ENCODE measurements around the gene CNGA2. TPM values are rescaled to one million over a fixed set of nuclear protein-coding genes. Genes with fewer than 3 reads are reported as not detected.

The CNGA2 gene
- total and polyA plus RNA-seq, 2 donors (not counting 3 experiments of a cell fraction or from before 2014, with no cell fraction given), result not detected

DNA sequence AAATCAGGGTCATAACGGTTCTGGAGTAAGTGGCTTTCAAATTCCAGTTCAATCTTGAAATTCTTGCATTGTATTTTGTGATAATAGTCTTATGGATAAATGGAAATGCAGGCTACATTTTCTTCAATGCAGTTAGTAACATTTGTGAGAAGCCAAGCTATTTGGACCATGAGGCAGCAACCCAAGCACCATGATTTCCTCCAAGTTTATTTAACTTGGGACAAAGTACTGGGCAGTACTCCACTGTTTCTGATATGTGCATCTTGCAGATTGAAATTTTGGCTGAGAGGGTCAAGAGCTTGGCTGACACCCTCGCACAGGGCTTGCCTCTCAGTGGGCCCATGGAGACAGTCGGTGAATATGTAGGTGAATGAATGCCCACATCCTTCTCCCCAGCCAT, 39.9 kb downstream of the CNGA2 start:
- dilution Hi-C loops (cut with MboI; ENCODE audit: extremely low pct_ligation_motif_present, low sequenced_read_pairs) (no loop called here), intact Hi-C loops (cut with micrococcal nuclease) (no loop called here)
- Histone ChIP-seq H3K79me2 (ENCODE audit: control insufficient read depth, insufficient read depth, low read length) (no peaks in the 10 kb centered on the region), H3K27me3 (ENCODE audit: control insufficient read depth in 2 of 2, insufficient read depth in 2 of 2, low read length in 2 of 2) (no peaks in the 10 kb centered on the region), H3K9me3 (replicated peaks; ENCODE audit: control insufficient read depth, insufficient read depth, low read length) (no peaks in the 10 kb centered on the region), H3K36me3 (ENCODE audit: control insufficient read depth in 2 of 2, extremely low read depth in 1 of 2, insufficient read depth in 2 of 2, low read length in 2 of 2) (no peaks in the 10 kb centered on the region), H3K4me1 (ENCODE audit: control insufficient read depth, extremely low read depth, insufficient read depth, low read length) (no peaks in the 10 kb centered on the region), H3K9ac (replicated peaks; ENCODE audit: extremely low read depth, insufficient read depth, low read length) (no peak overlapping the region), H3K4me3 (replicated peaks in 1 of 3; ENCODE audit: insufficient read depth in 1 of 3, low read depth in 1 of 3, low read length in 3 of 3) (no peak overlapping the region), H2AFZ (ENCODE audit: low read depth, low read length) (no peak overlapping the region), H4K20me1 (replicated peaks; ENCODE audit: control insufficient read depth, extremely low read depth, insufficient read depth, low read length) (no peaks in the 10 kb centered on the region), H3K9me1 (replicated peaks; ENCODE audit: control insufficient read depth, extremely low read depth, insufficient read depth, low read length) (no peaks in the 10 kb centered on the region), H3K4me2 (ENCODE audit: insufficient read depth, low read length) (no peak overlapping the region), H3K27ac (ENCODE audit: insufficient read depth, low read depth, low read length) (no peak overlapping the region)
- no TSS peak for BruUV-seq (replicated peaks)
- TF ChIP-seq FOS (IDR thresholded peaks at IDR 0.05; ENCODE audit: borderline replicate concordance, insufficient read depth, low read length), result no peak
- TF ChIP-seq, protein P1, sequence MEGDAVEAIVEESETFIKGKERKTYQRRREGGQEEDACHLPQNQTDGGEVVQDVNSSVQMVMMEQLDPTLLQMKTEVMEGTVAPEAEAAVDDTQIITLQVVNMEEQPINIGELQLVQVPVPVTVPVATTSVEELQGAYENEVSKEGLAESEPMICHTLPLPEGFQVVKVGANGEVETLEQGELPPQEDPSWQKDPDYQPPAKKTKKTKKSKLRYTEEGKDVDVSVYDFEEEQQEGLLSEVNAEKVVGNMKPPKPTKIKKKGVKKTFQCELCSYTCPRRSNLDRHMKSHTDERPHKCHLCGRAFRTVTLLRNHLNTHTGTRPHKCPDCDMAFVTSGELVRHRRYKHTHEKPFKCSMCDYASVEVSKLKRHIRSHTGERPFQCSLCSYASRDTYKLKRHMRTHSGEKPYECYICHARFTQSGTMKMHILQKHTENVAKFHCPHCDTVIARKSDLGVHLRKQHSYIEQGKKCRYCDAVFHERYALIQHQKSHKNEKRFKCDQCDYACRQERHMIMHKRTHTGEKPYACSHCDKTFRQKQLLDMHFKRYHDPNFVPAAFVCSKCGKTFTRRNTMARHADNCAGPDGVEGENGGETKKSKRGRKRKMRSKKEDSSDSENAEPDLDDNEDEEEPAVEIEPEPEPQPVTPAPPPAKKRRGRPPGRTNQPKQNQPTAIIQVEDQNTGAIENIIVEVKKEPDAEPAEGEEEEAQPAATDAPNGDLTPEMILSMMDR (IDR thresholded peaks at IDR 0.05; ENCODE audit: extremely low read depth in 1 of 2, insufficient read depth in 1 of 2, low read depth in 1 of 2, low read length in 2 of 2), result no peak
- TF ChIP-seq EZH2 (IDR thresholded peaks at IDR 0.05; ENCODE audit: borderline replicate concordance, low read depth, low read length, severe bottlenecking), result no peak
- TF ChIP-seq POLR2A (IDR thresholded peaks at IDR 0.05; ENCODE audit: low read depth, low read length), result no peak
- TF ChIP-seq JUN (IDR thresholded peaks at IDR 0.05; ENCODE audit: borderline replicate concordance, insufficient read depth, insufficient read length, low read depth), result no peak
- no peak for TF ChIP-seq MYC (IDR thresholded peaks at IDR 0.05; ENCODE audit: low read depth, low read length)
- TF ChIP-seq, protein P2, sequence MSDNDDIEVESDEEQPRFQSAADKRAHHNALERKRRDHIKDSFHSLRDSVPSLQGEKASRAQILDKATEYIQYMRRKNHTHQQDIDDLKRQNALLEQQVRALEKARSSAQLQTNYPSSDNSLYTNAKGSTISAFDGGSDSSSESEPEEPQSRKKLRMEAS (IDR thresholded peaks at IDR 0.05; ENCODE audit: insufficient read depth, insufficient read length), result no peak
- TF ChIP-seq POLR2AphosphoS5 (IDR thresholded peaks at IDR 0.05; ENCODE audit: insufficient read depth, low read depth, low read length), result no peak
- no peak for TF ChIP-seq GATA2 (IDR thresholded peaks at IDR 0.05; ENCODE audit: insufficient read depth, insufficient read length, low read depth, low read length)
- DNase-seq (ENCODE audit: low read depth, low spot score) (no peak), FAIRE-seq (no peak)
- ChIA-PET CTCF (no interaction called here), POLR2A (no interaction called here)
